GM18951 (cell line): ENCODE data around the gene LRRC61.
A peak's percentile ranks its signal among the peaks of the same experiment; 100 is the strongest.

Source experiments
- POLR2A ChIP-seq: IDR thresholded peaks from 4 replicates; pipeline ENCODE4 v1.6.1; 2011; ENCODE audit warnings: mild to moderate bottlenecking; ENCODE audit not compliant: insufficient read length, insufficient read depth; ENCODE audit errors: extremely low read depth
- in situ Hi-C: fragments of 300-500 bp; cut with MboI; formaldehyde crosslinking; loops from one replicate; pipeline ENCODE4 v1.12.0; 2022; ENCODE audit warnings: low sequenced_read_pairs, mixed read lengths, inconsistent platforms; ENCODE audit not compliant: unreplicated experiment

The LRRC61 gene

DNA sequence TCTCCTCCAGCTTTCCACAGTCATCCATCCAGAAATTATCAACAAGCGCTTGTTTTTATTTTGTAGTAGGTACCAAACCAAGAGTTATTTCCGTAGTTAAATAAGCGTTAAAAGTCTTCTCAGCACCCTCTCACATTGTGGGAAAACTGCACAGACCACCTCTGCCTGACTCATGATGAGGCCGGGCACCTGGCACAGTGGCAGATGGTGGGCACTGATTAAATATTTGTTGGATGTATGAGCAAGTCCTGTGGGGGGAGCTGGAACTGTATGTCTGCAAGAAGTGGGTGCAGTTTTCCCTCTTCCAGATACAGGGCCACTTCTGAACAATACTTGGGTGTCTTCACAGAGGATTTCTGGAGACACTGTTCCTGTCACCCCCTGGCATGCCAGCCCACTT, 40.2 kb downstream of the LRRC61 start:
- in situ Hi-C loops: loop anchor here (5.0 kb wide), 1 partner anchor 49 kb away; no protein-coding TSS in a partner anchor
- TF ChIP-seq POLR2A: no peak

DNA sequence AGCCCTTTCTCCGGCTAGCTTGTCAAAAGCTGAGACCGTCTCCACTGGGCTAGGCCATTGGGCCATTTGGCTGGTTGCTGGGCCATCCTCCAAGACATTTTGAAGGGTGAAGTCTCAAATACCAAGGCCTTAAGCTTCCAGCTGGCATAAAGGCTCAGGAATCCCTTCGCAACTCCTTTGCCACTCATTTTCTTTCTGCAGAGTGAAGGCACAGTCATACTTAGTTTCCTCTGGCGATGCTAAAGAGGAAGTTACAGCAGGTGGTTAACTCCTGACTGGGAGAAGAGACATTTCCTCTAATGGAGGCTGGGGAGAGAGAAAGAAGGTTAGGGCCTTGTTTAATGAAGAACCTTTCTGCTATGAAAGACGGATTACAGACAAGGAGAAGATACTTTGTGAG, 40.7 kb downstream of the LRRC61 start:
- in situ Hi-C loops: loop anchor here (5.0 kb wide), 1 partner anchor 48 kb away; no protein-coding TSS in a partner anchor
- TF ChIP-seq POLR2A: no peak

DNA sequence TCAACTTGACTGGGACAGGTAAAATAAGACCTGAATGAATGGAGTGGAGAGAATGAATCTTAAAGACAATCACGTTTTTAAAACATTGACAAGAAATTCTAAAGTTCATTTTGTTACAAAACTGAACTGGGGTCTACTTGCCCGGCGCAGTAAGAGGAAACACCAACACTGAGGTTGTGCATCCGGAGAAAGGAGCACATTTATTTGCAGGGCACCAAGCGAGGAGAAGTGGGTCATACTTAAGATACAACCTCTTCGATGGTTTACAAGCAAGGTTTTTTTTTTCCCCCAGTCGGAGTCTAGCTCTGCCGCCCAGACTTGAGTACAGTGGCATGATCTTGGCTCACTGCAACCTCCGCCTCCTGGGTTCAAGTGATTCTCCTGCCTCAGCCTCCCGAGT, 42.0 kb downstream of the LRRC61 start:
- in situ Hi-C loops: no loop called here
- TF ChIP-seq POLR2A: no peak

DNA sequence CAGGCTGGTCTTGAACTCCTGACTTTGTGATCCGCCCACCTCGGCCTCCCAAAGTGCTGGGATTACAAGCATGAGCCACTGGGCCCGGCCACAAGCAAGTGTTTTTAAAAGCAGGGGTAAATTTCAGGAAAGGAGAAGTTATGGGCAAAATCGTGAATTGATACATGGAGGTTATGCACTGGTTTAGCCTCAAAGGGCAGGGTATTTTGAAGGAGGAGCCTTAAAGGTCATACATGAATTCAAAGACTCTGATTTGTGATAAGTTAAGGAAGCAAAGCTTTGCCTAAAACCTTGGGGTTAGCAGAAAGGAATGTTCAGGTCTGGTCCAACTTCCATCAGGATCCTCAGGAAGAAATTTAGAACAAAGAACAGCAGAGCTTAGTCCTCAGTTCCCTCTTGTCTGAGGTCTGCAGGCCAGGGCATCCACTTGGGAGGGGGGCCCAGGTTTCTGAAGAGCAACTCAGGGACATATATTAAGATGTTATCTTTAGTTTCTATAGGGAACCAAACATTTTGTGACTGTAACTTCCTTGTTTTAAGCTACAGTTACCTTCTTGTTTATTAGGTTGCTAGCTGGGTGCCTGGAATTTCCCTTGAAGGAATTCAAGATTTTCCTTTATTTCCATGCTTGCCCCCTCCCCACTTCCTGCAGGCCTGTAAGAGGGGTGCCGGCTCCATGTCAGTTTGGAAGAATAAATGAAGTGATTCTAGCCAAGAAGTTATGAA, 42.7 kb downstream of the LRRC61 start:
- TF ChIP-seq POLR2A: no peak
- in situ Hi-C loops: no loop called here

DNA sequence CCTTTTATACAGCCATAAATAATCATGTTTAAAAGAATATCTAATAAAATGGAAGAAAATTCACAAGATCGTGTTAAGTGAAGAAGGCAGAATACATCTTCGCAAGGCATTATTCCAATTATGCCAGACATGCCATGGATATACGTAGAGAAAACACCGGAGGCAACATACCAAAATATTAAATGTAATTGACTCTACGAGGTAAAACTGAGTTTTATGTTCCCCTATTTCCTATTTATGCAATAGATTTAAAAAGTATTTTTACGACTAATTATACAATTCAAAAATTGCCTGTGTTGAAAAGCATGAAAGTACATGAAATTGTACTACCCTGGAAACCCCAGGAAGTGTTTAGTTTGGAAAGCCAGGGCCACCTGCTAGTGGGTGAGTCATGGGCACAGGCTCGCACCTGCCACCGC, 44.5 kb downstream of the LRRC61 start:
- in situ Hi-C loops: no loop called here
- no peak for TF ChIP-seq POLR2A

DNA sequence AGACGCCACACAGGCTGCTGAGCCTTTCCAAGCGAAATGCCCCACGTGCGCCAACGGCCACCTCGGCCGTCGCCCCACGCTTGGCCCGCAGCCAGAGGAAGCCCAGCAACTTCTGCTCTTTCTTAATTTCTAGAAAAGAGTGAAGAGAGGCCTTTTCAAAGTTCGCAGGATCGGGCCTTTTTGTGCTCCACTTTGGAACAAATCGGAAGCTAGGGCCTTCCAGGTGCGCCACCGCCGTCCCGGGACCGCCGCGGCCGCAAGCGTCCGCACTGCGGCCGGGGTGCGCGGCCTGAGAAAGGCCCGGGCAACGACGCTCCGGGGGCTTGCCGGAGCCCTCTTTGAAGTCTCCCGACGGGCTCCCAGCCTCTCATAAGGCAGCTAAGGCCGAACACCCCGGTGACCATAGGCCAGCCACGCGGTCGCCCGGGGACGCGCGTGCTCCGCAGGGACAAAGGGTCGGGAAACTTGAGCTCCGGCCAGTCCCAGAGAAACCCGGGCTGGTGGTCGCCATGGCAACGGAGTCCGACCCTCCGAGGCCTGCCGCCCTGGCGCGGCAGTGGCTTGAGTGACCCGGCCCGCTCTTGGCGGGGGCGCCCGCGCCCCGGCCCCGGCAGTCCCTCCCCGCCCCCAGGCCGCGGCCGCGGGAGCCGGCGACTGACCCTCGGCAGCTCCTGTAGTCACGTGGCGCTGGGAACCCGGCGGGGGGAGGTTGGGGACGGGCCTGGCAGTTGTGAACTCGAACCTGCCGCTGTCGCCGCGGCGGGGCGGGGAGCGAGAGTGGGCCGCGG, 45.1 kb downstream of the LRRC61 start, which contains the start of gene REPIN1:
TSS of gene REPIN1 (plus strand) at position 727 of the 788 bp plus-strand sequence. CDS start 890 bp downstream, outside the sequence.
- in situ Hi-C loops: no loop called here
- peak; percentile 77 for TF ChIP-seq POLR2A

DNA sequence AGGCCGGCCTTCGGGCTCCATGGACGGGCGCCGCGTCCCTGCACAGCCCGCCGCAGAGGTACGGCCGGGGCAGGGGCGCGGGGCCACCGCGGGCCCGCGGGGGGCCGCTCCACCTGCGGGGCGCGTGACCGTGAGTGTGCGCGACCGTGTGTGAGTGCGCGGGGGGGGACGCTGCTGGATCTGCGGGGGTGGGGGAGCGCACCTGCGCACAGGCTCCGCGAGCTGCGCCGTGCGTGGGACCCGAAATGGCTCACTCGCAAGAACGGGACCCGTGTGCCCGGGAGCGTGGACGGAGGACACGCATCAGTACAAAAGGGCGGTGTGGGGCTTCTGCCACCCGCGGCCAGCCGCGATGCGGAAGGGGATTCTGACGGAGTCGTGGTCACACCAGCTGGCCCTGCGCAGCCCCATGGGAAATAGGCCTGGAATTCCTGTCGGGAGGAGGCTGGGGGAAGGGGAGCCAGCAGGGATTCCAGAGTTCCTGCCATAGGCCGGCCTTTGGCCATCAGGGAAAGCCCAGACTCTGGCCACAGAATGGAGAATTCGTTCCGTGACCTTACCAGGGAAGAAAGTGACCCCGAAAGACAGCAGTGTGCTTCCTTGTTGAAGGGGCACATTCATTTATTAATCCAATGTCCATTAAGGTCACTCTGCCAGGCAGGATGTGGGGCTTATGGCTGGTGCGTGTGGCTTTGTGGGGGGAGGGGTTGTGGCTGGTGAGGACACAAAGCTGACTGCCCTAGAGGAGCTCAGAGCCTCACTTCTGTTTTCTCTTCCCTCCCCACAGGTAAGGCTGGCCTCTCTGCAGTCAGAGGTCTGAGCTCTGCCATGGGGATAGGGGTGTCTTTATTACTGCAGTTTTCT, 46.0 kb downstream of the LRRC61 start:
- in situ Hi-C loops: no loop called here
- TF ChIP-seq POLR2A: peak; percentile 57

DNA sequence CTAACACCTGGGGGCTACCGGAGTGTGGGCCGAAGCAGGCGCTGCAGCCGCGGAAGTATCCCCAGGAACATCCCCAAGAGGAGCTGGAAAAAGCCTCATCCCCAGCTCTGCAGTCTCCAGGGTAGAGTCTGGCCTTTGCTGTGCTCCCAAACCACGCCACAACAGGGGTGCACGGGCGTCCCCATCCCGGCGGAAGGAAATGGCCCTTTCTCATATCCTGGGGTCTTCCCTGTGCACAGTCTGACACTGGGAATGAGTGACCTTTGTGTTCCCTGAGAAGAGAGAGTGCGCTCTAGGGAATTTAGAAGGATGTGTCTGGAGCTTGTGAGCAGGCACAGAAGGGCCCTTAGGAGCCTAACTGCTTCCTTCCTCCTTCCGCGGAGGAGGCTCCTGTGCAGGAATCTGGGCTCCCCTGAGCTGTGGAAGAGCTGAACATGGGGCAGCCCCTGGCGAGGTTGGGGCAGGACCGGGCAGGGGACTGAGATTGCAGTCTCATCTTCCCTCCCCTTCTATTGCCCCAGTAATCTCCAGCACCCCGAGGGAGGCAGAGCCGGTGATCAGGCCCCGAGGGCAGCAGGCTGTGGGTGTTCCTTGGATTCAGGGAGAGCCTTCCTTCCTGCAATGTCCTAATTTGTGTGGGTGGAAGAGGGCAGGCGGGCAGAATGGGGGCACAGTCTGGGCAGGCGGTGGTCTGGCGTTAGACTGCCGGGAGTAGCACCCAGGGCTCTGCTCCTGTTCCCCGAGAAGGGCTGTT, 46.8 kb downstream of the LRRC61 start:
- no peak for TF ChIP-seq POLR2A
- in situ Hi-C loops: no loop called here

DNA sequence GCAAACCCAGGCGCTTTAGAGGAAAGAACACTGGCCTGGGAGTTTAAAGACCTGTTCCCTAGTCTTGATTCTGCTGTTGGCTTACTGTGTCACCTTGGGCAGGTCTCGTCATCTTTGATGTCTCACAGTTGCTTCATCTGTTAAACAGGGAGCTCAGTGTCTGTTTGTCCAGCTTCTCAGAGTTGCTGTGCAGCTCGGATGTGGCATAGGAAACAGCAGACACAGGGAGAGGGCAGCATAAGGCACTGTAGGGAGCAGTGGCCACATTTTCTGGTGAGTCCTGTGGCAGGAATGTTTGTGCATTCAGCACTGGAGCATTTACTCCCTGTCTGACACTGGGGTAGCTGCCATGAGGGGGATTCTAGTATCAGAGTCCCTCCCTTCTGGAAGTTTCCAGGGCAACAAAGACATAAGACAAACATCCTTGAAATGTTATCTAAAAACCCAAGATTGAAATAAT, 47.5 kb downstream of the LRRC61 start:
- in situ Hi-C loops: no loop called here
- TF ChIP-seq POLR2A: no peak

DNA sequence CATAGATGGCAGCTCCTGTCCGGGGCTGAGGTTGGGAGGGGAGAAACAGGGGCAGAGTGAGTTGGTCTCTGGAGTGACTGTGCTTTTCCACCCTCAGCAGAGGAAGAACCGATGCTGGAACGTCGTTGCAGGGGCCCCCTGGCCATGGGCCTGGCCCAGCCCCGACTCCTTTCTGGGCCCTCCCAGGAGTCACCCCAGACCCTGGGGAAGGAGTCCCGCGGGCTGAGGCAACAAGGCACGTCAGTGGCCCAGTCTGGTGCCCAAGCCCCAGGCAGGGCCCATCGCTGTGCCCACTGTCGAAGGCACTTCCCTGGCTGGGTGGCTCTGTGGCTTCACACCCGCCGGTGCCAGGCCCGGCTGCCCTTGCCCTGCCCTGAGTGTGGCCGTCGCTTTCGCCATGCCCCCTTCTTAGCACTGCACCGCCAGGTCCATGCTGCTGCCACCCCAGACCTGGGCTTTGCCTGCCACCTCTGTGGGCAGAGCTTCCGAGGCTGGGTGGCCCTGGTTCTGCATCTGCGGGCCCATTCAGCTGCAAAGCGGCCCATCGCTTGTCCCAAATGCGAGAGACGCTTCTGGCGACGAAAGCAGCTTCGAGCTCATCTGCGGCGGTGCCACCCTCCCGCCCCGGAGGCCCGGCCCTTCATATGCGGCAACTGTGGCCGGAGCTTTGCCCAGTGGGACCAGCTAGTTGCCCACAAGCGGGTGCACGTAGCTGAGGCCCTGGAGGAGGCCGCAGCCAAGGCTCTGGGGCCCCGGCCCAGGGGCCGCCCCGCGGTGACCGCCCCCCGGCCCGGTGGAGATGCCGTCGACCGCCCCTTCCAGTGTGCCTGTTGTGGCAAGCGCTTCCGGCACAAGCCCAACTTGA, 48.2 kb downstream of the LRRC61 start:
- in situ Hi-C loops: no loop called here
- no peak for TF ChIP-seq POLR2A

DNA sequence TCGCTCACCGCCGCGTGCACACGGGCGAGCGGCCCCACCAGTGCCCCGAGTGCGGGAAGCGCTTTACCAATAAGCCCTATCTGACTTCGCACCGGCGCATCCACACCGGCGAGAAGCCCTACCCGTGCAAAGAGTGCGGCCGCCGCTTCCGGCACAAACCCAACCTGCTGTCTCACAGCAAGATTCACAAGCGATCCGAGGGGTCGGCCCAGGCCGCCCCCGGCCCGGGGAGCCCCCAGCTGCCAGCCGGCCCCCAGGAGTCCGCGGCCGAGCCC, 48.8 kb downstream of the LRRC61 start:
- in situ Hi-C loops: no loop called here
- no peak for TF ChIP-seq POLR2A
